Mesothelial cell of epicardium (in vitro differentiated cells): ENCODE data around the gene KXD1. TPM values are rescaled to one million over a fixed set of nuclear protein-coding genes. Genes with fewer than 3 reads are reported as not detected.

ENCODE experiments used
- DNase-seq, 2 experiments: peaks; one replicate each; pipeline ENCODE4 v3.0.0; 2021; ENCODE audit warnings: low spot score in 2 of 2; ENCODE audit not compliant: unreplicated experiment in 2 of 2
- H3K27ac Mint-ChIP-seq: 2 replicates; pipeline ENCODE4 v1.8.0; 2021; ENCODE audit warnings: mixed read lengths
- H3K27me3 Mint-ChIP-seq: 2 replicates; pipeline ENCODE4 v1.8.0; 2021; ENCODE audit warnings: low read depth, mixed read lengths
- H3K36me3 Mint-ChIP-seq: 2 replicates; pipeline ENCODE4 v1.8.0; 2021; ENCODE audit warnings: mixed read lengths
- H3K4me1 Mint-ChIP-seq: 2 replicates; pipeline ENCODE4 v1.8.0; 2021; ENCODE audit warnings: mixed read lengths
- H3K4me3 Mint-ChIP-seq: 2 replicates; pipeline ENCODE4 v1.8.0; 2021; ENCODE audit warnings: mild to moderate bottlenecking, moderate library complexity, mixed read lengths
- H3K9me3 Mint-ChIP-seq: 2 replicates; pipeline ENCODE4 v1.8.0; 2021; ENCODE audit warnings: mixed read lengths
- CTCF ChIP-seq: fragments of 200-600 bp; sonication (generic); IDR thresholded peaks from one replicate; pipeline ENCODE4 v1.5.0; 2021; ENCODE audit warnings: antibody characterized with exemption; ENCODE audit not compliant: unreplicated experiment
- total RNA-seq: library from RNA; stranded (reverse); gene quantifications from 3 replicates; pipeline ENCODE4 v1.2.1, GENCODE V29; 2021

KXD1 gene
- total RNA-seq, 1 donor from 2014 or later: 80.3 TPM

GRCh38 chr19:18587561-18587960, 29.9 kb downstream of the KXD1 start:
- H3K27ac Mint-ChIP-seq: peak overlapping the region; percentile 83
- H3K9me3 Mint-ChIP-seq: no peaks in the 10 kb centered on the region
- no peak for TF ChIP-seq CTCF
- H3K36me3 Mint-ChIP-seq: peaks cover 2% of the 10 kb centered on the region
- no peak for DNase-seq
- H3K4me1 Mint-ChIP-seq: peaks cover 20% of the 10 kb centered on the region
- peaks cover 9% of the 10 kb centered on the region for H3K27me3 Mint-ChIP-seq
- no peak overlapping the region for H3K4me3 Mint-ChIP-seq

- Mint-ChIP-seq H3K36me3 (peaks cover 2% of the 10 kb centered on the region), H3K4me1 (peaks cover 20% of the 10 kb centered on the region), H3K27ac (peak overlapping the region; percentile 83), H3K4me3 (peak overlapping the region; percentile 73), H3K9me3 (no peaks in the 10 kb centered on the region), H3K27me3 (peaks cover 7% of the 10 kb centered on the region)
- no peak for TF ChIP-seq CTCF
- no peak for DNase-seq
Measured at GRCh38 chr19:18587962-18588610, 30.4 kb downstream of the KXD1 start.

- no peaks in the 10 kb centered on the region for H3K9me3 Mint-ChIP-seq
- peaks cover 11% of the 10 kb centered on the region for H3K27me3 Mint-ChIP-seq
- peak within 1 kb of the TSS; percentile 73 for H3K4me3 Mint-ChIP-seq
- peaks cover 2% of the 10 kb centered on the region for H3K36me3 Mint-ChIP-seq
- peaks cover 23% of the 10 kb centered on the region for H3K4me1 Mint-ChIP-seq
- H3K27ac Mint-ChIP-seq: peak within 1 kb of the TSS; percentile 88
- TF ChIP-seq CTCF: peak; percentile 87
- peak; percentile 72 to 86 for DNase-seq
Measured at GRCh38 chr19:18588611-18589379, 31.1 kb downstream of the KXD1 start, which contains the start of gene REX1BD. REX1BD (plus strand) TSS chr19:18588798; CDS start chr19:18588802, 4 bp downstream.

- peak; percentile 50 to 74 for DNase-seq
- H3K36me3 Mint-ChIP-seq: peaks cover 2% of the 10 kb centered on the region
- TF ChIP-seq CTCF: no peak
Measured at GRCh38 chr19:18589380-18590272, 32.0 kb downstream of the KXD1 start.

More at GRCh38 chr19:18589380-18590272, 32.0 kb downstream of the KXD1 start:
- Mint-ChIP-seq H3K9me3 (no peaks in the 10 kb centered on the region), H3K27me3 (peaks cover 4% of the 10 kb centered on the region), H3K27ac (peak overlapping the region; percentile 88), H3K4me1 (peaks cover 26% of the 10 kb centered on the region), H3K4me3 (peak overlapping the region; percentile 73)
